K562 (cell line): ENCODE measurements around the gene SERPINA10. TPM values are rescaled to one million over a fixed set of nuclear protein-coding genes. Genes with fewer than 3 reads are reported as not detected.

ENCODE experiments used
- ATAC-seq: fragments of 200-7000 bp; cut with Tn5 transposase; 3 replicates; pipeline ENCODE4 v1.9.1; 2020; ENCODE audit warnings: moderate library complexity
- BruUV-seq: library from RNA; stranded (reverse); fragments of 400-500 nt; replicated peaks from 2 replicates; lab custom pipeline; 2021; lab: Mats Ljungman, UMichigan
- CTCF ChIA-PET: fragments of 300-600 bp; formaldehyde crosslinking; extraction: SDS; loops from one replicate; lab custom pipeline; 2021; ENCODE audit warnings: low intra/inter-chr PET ratio; lab: Yijun Ruan, JAX
- POLR2A ChIA-PET: fragments of 300-600, 350-650 bp; sonication (Branson Sonifier 250); formaldehyde crosslinking; extraction: SDS; loops from one replicate; lab custom pipeline; 2021; ENCODE audit warnings: antibody characterized with exemption, inconsistent platforms; lab: Yijun Ruan, JAX
- DNase-seq, 4 experiments: peaks; one replicate each; pipeline versions ENCODE4 v3.0.0 to v3.0.0-alpha.2; 2011 to 2018; ENCODE audit warnings: low spot score in 3 of 4, mixed read lengths in 3 of 4; ENCODE audit errors: extremely low read depth in 1 of 4
- FAIRE-seq: peaks from 2 replicates; lab custom pipeline; 2011; peaks lifted over from hg19 to GRCh38; lab: Jason Lieb, UNC
- H2AFZ ChIP-seq: 2 replicates; pipeline ENCODE4 v1.6.0; 2011; ENCODE audit warnings: low read depth, low read length, control low read depth, inconsistent platforms
- H3K27ac ChIP-seq: fragments of 200-600 bp; 3 replicates; pipeline ENCODE4 v1.8.0; 2011; ENCODE audit warnings: low read depth, mild to moderate bottlenecking, control low read depth, inconsistent platforms, low read length, moderate library complexity, mixed read lengths; ENCODE audit errors: extremely low read depth
- H3K27me3 ChIP-seq, 2 experiments: fragments of 300-600 bp in 1 of 2; 2 replicates in 1 of 2; 3 replicates in 1 of 2; pipeline versions ENCODE4 v1.6.0 to v1.8.0; 2011; ENCODE audit warnings: inconsistent platforms in 2 of 2, low read length in 2 of 2, mild to moderate bottlenecking in 1 of 2, mixed read lengths in 1 of 2, moderate library complexity in 1 of 2; ENCODE audit not compliant: control insufficient read depth in 2 of 2, insufficient read depth in 2 of 2
- H3K36me3 ChIP-seq: fragments of 300-600 bp; 3 replicates; pipeline ENCODE4 v1.8.0; 2011; ENCODE audit warnings: mild to moderate bottlenecking, low read length, inconsistent platforms; ENCODE audit not compliant: control insufficient read depth, insufficient read depth
- H3K4me1 ChIP-seq, 2 experiments: fragments of 200-600 bp in 1 of 2; replicated peaks in 1 of 2; 2 replicates in 1 of 2; 3 replicates in 1 of 2; pipeline versions ENCODE4 v1.5.1 to v1.8.0; 2011; ENCODE audit warnings: inconsistent platforms in 2 of 2, low read length in 2 of 2, mild to moderate bottlenecking in 1 of 2, mixed read lengths in 1 of 2, moderate library complexity in 1 of 2; ENCODE audit not compliant: control insufficient read depth in 2 of 2, insufficient read depth in 2 of 2
- H3K4me2 ChIP-seq: 2 replicates; pipeline ENCODE4 v1.6.1; 2011; ENCODE audit warnings: low read length, control low read depth, inconsistent platforms, mixed read lengths; ENCODE audit not compliant: insufficient read depth
- H3K4me3 ChIP-seq: fragments of 200-600 bp; sonication (generic), shearing (Covaris generic); 2 replicates; pipeline ENCODE4 v1.5.1; 2016; ENCODE audit warnings: control low read depth, inconsistent platforms
- H3K79me2 ChIP-seq: fragments of 200-600 bp; 3 replicates; pipeline ENCODE4 v1.8.0; 2011; ENCODE audit warnings: low read length, inconsistent platforms; ENCODE audit not compliant: control insufficient read depth, insufficient read depth
- H3K9ac ChIP-seq, 2 experiments: 2 replicates each; pipeline versions ENCODE4 v1.6.0 to v1.6.1; 2011; ENCODE audit warnings: low read depth in 2 of 2, low read length in 2 of 2, control low read depth in 1 of 2, inconsistent platforms in 1 of 2, mild to moderate bottlenecking in 1 of 2, mixed read lengths in 1 of 2; ENCODE audit not compliant: insufficient read depth in 1 of 2
- H3K9me1 ChIP-seq: one replicate; pipeline ENCODE4 v1.6.0; 2011; ENCODE audit warnings: inconsistent platforms, mild to moderate bottlenecking, low read length, moderate library complexity; ENCODE audit not compliant: control insufficient read depth, insufficient read depth
- H3K9me3 ChIP-seq: replicated peaks from 2 replicates; pipeline ENCODE4 v1.5.1; 2011; ENCODE audit warnings: low read depth, low read length, inconsistent platforms; ENCODE audit not compliant: control insufficient read depth, insufficient read depth
- H4K20me1 ChIP-seq: replicated peaks from 2 replicates; pipeline ENCODE4 v1.6.1; 2011; ENCODE audit warnings: low read length, inconsistent platforms, mixed read lengths; ENCODE audit not compliant: control insufficient read depth, insufficient read depth
- EP300 ChIP-seq: IDR thresholded peaks from 2 replicates; pipeline ENCODE4 v1.6.1; 2012; ENCODE audit warnings: low read length, improper control_type of control experiment
- HDAC2 ChIP-seq: fragments of 450-650 bp; IDR thresholded peaks from 2 replicates; pipeline ENCODE4 v1.6.1; 2016; ENCODE audit warnings: mild to moderate bottlenecking
- ZNF583 ChIP-seq: fragments of 250-450 bp; sonication (Bioruptor Pico); IDR thresholded peaks from 2 replicates; pipeline ENCODE4 v1.4.0; 2020
- WGBS: fragments of 100-300 bp; shearing (Covaris generic); methylation state at CpG from one replicate; pipeline ENCODE4 v1.1.6; 2016; ENCODE audit warnings: low coverage, mixed read lengths; ENCODE audit not compliant: insufficient coverage; ENCODE audit errors: missing lambda C conversion rate; 5-methylcytosine and 5-hydroxymethylcytosine counted together
- in situ Hi-C: fragments of 300-500 bp; cut with MboI; formaldehyde crosslinking; loops from 4 replicates; pipeline ENCODE4 v1.15.0; 2018; ENCODE audit warnings: inconsistent platforms, mixed read lengths
- intact Hi-C: fragments of 100-400 bp; cut with micrococcal nuclease; formaldehyde crosslinking; loops from 2 replicates; pipeline ENCODE4 v1.14.2; 2022
- polyA plus RNA-seq, 8 experiments: library from polyadenylated mRNA; depleted of rRNA in 4 of 8; stranded (reverse) in 5 of 8; unstranded in 3 of 8; fragments of >200 nt; fragmentation: Nextera tagmentation in 2 of 8; fragmentation: Illumina TruSeq in 1 of 8; extraction: Ambion mirVana in 2 of 8; extraction: Trizol in 1 of 8; gene quantifications; 2 replicates each; pipeline versions ENCODE4 v1.2.1 to v1.2.3, GENCODE V29; 2011 to 2014; ENCODE audit warnings: inconsistent platforms in 1 of 8, missing spikeins in 1 of 8
- total RNA-seq, 7 experiments: library from RNA; depleted of rRNA in 6 of 7; stranded (reverse); fragments of >200 nt in 6 of 7; fragmentation: Illumina TruSeq in 2 of 7; extraction: Trizol in 2 of 7; gene quantifications; 2 replicates each; pipeline versions ENCODE4 v1.2.1 to v1.2.3, GENCODE V29; 2011 to 2021; ENCODE audit warnings: low replicate concordance in 1 of 7
- TF ChIP-seq, protein P1 (sequence below): fragments of 250-450 bp; sonication (Bioruptor Pico); IDR thresholded peaks from 2 replicates; pipeline ENCODE4 v1.5.0; 2021; ENCODE audit warnings: mild to moderate bottlenecking, moderate library complexity
- TF ChIP-seq, protein P2 (sequence below): sonication (generic); formaldehyde crosslinking; IDR thresholded peaks from 2 replicates; pipeline ENCODE4 v1.8.1; 2023; ENCODE audit warnings: mild to moderate bottlenecking, missing genetic modification reagents, moderate library complexity
- TF ChIP-seq, protein P3 (sequence below), 2 experiments: IDR thresholded peaks; 2 replicates each; pipeline ENCODE4 v1.6.1; 2011; ENCODE audit warnings: borderline replicate concordance in 1 of 2, control low read depth in 1 of 2, low read depth in 1 of 2, low read length in 1 of 2, mild to moderate bottlenecking in 1 of 2, mixed read lengths in 1 of 2, moderate library complexity in 1 of 2; ENCODE audit not compliant: insufficient read depth in 1 of 2, insufficient read length in 1 of 2, poor library complexity in 1 of 2, severe bottlenecking in 1 of 2; ENCODE audit errors: extremely low read depth in 1 of 2
- TF ChIP-seq, protein P4 (sequence below): fragments of 450-650 bp; conservative IDR thresholded peaks from 2 replicates; pipeline ENCODE4 v1.6.1; 2016; ENCODE audit warnings: missing genetic modification characterization, low read depth, mild to moderate bottlenecking, control low read depth, missing compliant biosample characterization

The SERPINA10 gene
- total and polyA plus RNA-seq, 9 of the 15 experiments (the other 6 are each of a cell fraction or from before 2014, with no cell fraction given) = not detected

DNA sequence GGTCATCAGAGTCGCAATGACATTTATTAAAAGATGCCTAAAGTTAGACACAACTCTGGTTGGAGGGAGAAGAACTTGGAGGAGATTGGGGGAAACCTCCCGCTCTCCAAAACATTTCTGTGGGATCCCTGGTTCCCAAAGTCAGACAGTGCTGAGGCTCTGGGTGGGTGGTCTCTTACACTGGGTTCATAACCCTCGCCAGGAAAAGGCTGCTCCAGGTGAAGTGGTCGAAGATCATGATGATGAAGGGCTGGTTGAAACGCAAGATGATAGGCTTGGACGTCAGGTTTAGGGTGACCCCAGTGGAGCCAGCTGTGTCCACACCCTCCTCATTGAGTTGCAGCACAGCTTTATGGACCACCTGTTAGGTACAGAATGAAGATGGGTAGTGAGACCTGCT, 11.2 kb upstream of the SERPINA10 start:
- CTCF ChIA-PET = no interaction called here

DNA sequence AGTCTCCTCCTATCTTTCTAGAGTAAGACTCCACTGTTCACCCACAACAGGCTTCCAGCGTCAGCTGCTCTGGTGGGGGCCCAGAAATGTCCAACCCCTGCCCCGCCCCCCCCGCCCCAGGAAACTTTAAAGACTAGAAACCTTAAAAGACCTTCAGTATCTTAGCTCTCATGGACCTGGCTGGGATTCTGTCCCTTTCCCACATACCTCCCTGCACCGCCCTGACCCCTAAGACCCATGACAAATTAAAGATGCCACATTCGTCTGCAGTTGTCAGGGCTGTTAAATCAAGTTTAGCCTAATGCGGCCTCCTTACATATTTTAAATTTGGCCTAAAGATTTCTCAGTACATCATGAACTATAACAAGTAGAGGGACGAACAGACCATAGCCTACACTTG, 10.0 kb upstream of the SERPINA10 start:
- DNase-seq (no peak), FAIRE-seq (no peak), ATAC-seq (no peak)
- 0% methylated on average over 4 of the region's 7 CpGs for WGBS
- BruUV-seq = no TSS peak
- intact Hi-C loops = no loop called here
- Histone ChIP-seq H2AFZ (no peak overlapping the region), H3K4me2 (no peak overlapping the region), H3K27ac (no peak overlapping the region), H3K9me3 (no peaks in the 10 kb centered on the region), H3K4me3 (no peak overlapping the region), H3K9ac (no peak overlapping the region), H4K20me1 (no peaks in the 10 kb centered on the region), H3K36me3 (no peaks in the 10 kb centered on the region), H3K9me1 (no peaks in the 10 kb centered on the region), H3K79me2 (no peaks in the 10 kb centered on the region), H3K4me1 (no peaks in the 10 kb centered on the region), H3K27me3 (no peaks in the 10 kb centered on the region; a peak in 1 of 5 replicates)
- ChIA-PET POLR2A (no interaction called here), CTCF (no interaction called here)
- in situ Hi-C loops = no loop called here
- TF ChIP-seq, protein P1, sequence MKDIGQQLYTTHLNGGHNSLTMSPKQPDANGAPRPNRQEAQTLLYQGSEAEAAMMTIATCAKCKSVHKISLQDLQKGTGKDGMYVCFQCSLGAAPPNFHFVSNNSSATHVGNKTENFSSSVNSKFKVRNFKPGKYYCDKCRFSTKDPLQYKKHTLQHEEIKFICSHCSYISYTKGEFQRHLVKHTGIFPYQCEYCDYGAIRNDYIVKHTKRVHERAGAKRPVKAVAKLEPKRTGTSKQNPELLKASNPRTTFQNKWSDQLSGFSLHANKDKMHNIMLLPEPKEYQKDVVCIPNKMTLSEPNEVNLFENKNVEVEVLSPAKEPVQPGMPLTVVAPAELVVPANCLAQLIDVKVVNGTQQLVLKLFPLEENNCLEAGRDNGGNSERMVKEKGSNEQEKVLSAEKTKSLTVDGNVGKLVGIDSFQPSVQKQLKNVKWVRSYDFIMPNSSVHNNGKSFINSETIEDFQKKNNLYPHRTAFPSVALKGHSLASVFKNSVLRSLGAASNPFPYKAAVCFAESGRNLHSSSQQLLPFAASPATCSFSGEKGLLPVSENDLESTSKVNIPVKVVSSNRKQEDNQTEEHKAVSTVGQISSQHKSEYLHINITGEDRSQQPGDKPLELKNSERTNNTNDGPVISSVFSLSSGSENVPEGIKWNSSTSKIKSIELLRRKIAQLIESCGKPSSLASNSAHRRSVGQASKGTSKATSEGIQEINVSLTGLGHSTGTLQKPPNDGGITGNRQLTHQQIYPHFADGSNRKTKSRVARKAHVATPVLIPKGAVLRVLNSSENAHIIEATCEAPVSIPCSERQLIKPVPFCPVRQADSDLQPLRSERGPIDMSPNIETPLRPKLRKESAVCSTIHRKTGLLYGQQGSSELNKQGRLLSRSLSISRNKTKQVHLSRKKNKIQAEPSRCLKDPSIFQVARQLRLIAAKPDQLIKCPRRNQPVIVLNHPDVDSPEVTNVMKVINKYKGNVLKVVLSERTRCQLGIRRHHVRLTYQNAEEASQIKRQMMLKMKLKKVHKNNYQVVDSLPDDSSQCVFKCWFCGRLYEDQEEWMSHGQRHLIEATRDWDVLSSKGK (CRISPR knock-in tag) = no peak
- TF ChIP-seq ZNF583 (CRISPR knock-in tag) (no peak), HDAC2 (no peak), EP300 (no peak)
- TF ChIP-seq, protein P2, sequence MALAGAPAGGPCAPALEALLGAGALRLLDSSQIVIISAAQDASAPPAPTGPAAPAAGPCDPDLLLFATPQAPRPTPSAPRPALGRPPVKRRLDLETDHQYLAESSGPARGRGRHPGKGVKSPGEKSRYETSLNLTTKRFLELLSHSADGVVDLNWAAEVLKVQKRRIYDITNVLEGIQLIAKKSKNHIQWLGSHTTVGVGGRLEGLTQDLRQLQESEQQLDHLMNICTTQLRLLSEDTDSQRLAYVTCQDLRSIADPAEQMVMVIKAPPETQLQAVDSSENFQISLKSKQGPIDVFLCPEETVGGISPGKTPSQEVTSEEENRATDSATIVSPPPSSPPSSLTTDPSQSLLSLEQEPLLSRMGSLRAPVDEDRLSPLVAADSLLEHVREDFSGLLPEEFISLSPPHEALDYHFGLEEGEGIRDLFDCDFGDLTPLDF (CRISPR knock-in tag) = no peak
- TF ChIP-seq, protein P3, sequence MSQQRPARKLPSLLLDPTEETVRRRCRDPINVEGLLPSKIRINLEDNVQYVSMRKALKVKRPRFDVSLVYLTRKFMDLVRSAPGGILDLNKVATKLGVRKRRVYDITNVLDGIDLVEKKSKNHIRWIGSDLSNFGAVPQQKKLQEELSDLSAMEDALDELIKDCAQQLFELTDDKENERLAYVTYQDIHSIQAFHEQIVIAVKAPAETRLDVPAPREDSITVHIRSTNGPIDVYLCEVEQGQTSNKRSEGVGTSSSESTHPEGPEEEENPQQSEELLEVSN (IDR thresholded peaks at IDR 0.05; ENCODE audit: borderline replicate concordance in 1 of 2, extremely low read depth in 1 of 2, insufficient read depth in 1 of 2, insufficient read length in 1 of 2, low read depth in 1 of 2, low read length in 1 of 2, poor library complexity in 1 of 2, severe bottlenecking in 1 of 2) = no peak

More for the DNA sequence above, 11.2 kb upstream of the SERPINA10 start:
- Histone ChIP-seq H4K20me1 (no peaks in the 10 kb centered on the region), H3K4me2 (no peak overlapping the region), H2AFZ (no peak overlapping the region), H3K9ac (no peak overlapping the region), H3K4me3 (no peak overlapping the region), H3K27ac (no peak overlapping the region), H3K9me1 (no peaks in the 10 kb centered on the region), H3K9me3 (no peaks in the 10 kb centered on the region), H3K79me2 (no peaks in the 10 kb centered on the region), H3K27me3 (no peaks in the 10 kb centered on the region; a peak in 1 of 5 replicates), H3K36me3 (no peaks in the 10 kb centered on the region), H3K4me1 (no peaks in the 10 kb centered on the region)
- FAIRE-seq (no peak), DNase-seq (no peak), ATAC-seq (no peak)
- in situ Hi-C loops = no loop called here
- 1% methylated on average over 6 of the region's 6 CpGs for WGBS
- TF ChIP-seq, protein P4, sequence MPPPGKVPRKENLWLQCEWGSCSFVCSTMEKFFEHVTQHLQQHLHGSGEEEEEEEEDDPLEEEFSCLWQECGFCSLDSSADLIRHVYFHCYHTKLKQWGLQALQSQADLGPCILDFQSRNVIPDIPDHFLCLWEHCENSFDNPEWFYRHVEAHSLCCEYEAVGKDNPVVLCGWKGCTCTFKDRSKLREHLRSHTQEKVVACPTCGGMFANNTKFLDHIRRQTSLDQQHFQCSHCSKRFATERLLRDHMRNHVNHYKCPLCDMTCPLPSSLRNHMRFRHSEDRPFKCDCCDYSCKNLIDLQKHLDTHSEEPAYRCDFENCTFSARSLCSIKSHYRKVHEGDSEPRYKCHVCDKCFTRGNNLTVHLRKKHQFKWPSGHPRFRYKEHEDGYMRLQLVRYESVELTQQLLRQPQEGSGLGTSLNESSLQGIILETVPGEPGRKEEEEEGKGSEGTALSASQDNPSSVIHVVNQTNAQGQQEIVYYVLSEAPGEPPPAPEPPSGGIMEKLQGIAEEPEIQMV (tag) = no peak
- intact Hi-C loops = no loop called here
- POLR2A ChIA-PET = no interaction called here
- no TSS peak for BruUV-seq
